ENCODE measurements around the gene C1orf159.

GRCh38 chr1:1069711-1070676, 45.9 kb downstream of the C1orf159 start:
- TF ChIP-seq CTCF (IDR thresholded peaks at IDR 0.05 in 4 of 5, conservative IDR thresholded peaks at IDR 0.05 in 1 of 5): no peak
- no peak for TF ChIP-seq POLR2A (IDR thresholded peaks at IDR 0.05)

All from gastrocnemius medialis (tissue), 4 donors.